ENCODE results near the gene ROPN1L.

ROPN1L gene

DNA sequence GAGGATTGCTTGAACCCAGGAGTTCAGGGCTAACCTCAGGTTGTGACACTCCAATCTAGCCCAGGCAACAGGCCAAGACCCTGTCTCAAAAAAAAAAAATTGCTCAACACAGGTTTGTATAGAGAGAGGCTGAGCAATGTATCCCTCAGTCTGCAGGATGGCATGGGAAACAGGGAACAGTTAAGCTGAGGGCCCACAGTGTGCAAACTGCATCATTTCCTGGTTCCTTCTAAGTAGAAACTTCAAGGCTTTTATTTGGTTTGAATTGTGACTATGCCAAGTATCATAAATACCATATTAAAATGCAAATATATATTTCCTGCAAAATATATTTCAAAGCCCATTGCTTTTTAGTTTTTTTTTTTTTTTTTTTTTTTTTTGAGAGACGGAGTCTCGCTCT lies 13.7 kb upstream of the ROPN1L start:
- H3K36me3 ChIP-seq (ENCODE audit: control insufficient read depth, insufficient read depth, low read length) = peaks cover 85% of the 10 kb centered on the region
- WGBS, 2 experiments (ENCODE audit: insufficient coverage in 2 of 2) = 86 to 100% methylated on average over 1 to 2 of the region's 2 CpGs

GRCh38 chr5:10431415-10431814 lies 10.3 kb upstream of the ROPN1L start:
- no peak overlapping the region for H3K27ac ChIP-seq (ENCODE audit: low read depth, low read length, severe bottlenecking)
- peaks cover 5% of the 10 kb centered on the region for H3K4me1 ChIP-seq (ENCODE audit: control insufficient read depth, insufficient read depth, low read length, poor library complexity, severe bottlenecking)
- no peaks in the 10 kb centered on the region for H3K9me3 ChIP-seq (ENCODE audit: control insufficient read depth, low read length)
- 75 to 78% methylated on average over 1 of the region's 1 CpG for WGBS, 2 experiments (ENCODE audit: insufficient coverage in 2 of 2)
- H3K36me3 ChIP-seq (ENCODE audit: control insufficient read depth, insufficient read depth, low read length) = peaks cover 72% of the 10 kb centered on the region
- no peak overlapping the region for H3K4me3 ChIP-seq (ENCODE audit: extremely low read depth, insufficient read depth, low read length, poor library complexity, severe bottlenecking)

More for the DNA sequence above, 13.7 kb upstream of the ROPN1L start:
- Histone ChIP-seq H3K4me1 (ENCODE audit: control insufficient read depth, insufficient read depth, low read length, poor library complexity, severe bottlenecking) (no peaks in the 10 kb centered on the region), H3K9me3 (ENCODE audit: control insufficient read depth, low read length) (no peaks in the 10 kb centered on the region), H3K4me3 (ENCODE audit: extremely low read depth, insufficient read depth, low read length, poor library complexity, severe bottlenecking) (no peak overlapping the region), H3K27ac (ENCODE audit: low read depth, low read length, severe bottlenecking) (no peak overlapping the region)

DNA sequence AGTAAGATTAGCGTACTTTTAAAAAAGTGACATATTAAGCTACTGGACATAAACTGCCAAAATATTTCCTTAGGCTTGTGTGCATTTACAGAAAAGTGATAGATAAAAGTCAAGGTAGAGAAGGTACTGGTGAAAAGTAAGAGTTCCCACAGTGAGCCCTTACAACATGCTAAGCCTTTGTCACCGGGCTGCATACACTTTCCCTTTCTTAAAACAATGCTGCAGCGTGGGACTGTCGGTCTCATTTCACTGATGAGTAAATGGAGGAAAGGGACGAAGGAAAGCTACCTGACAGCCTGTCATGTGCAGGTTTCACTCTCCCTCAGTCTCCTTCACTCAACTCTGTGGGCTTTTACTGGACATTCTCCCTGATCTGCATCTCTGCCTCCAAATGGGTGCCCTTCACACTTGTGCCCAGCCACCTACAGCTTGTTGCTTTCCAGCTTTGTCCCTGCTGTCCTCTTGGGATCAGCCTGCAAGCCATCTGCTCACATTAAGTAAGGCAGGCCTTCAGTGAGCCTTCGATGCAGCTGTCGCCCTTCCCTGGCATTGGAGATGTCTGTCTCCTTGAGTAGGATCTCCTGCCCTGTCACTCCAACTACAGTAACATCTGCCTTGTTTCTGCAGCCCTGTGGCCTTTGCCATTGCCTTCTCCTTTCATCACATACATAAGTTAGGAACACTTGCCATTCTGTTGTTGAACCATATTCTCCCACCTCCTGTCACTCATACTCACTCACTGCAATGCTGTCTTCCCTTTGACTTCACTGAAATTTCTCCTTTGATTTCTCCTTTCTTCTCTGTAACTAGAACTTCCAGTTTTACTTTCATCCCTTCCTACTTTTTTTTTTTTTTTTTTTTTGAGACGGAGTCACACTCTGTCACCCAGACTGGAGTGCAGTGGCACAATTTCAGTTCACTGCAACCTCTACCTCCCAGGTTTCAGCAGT lies 9.3 kb upstream of the ROPN1L start:
- Histone ChIP-seq H3K27ac (ENCODE audit: low read depth, low read length, severe bottlenecking) (no peak overlapping the region), H3K36me3 (ENCODE audit: control insufficient read depth, insufficient read depth, low read length) (peaks cover 63% of the 10 kb centered on the region)

GRCh38 chr5:10434392-10434791 lies 7.3 kb upstream of the ROPN1L start:
- H3K36me3 ChIP-seq (ENCODE audit: control insufficient read depth, insufficient read depth, low read length) = peaks cover 42% of the 10 kb centered on the region
- no peak overlapping the region for H3K4me3 ChIP-seq (ENCODE audit: extremely low read depth, insufficient read depth, low read length, poor library complexity, severe bottlenecking)
- H3K4me1 ChIP-seq (ENCODE audit: control insufficient read depth, insufficient read depth, low read length, poor library complexity, severe bottlenecking) = peaks cover 5% of the 10 kb centered on the region
- 90 to 93% methylated on average over 2 of the region's 5 CpGs for WGBS, 2 experiments (ENCODE audit: insufficient coverage in 2 of 2)
- H3K9me3 ChIP-seq (ENCODE audit: control insufficient read depth, low read length) = no peaks in the 10 kb centered on the region
- no peak overlapping the region for H3K27ac ChIP-seq (ENCODE audit: low read depth, low read length, severe bottlenecking)

More for the DNA sequence above, 9.3 kb upstream of the ROPN1L start:
- WGBS, 2 experiments (ENCODE audit: insufficient coverage in 2 of 2) = 94 to 97% methylated on average over 5 to 6 of the region's 8 CpGs
- Histone ChIP-seq H3K9me3 (ENCODE audit: control insufficient read depth, low read length) (no peaks in the 10 kb centered on the region), H3K4me1 (ENCODE audit: control insufficient read depth, insufficient read depth, low read length, poor library complexity, severe bottlenecking) (peaks cover 5% of the 10 kb centered on the region), H3K4me3 (ENCODE audit: extremely low read depth, insufficient read depth, low read length, poor library complexity, severe bottlenecking) (no peak overlapping the region)

DNA sequence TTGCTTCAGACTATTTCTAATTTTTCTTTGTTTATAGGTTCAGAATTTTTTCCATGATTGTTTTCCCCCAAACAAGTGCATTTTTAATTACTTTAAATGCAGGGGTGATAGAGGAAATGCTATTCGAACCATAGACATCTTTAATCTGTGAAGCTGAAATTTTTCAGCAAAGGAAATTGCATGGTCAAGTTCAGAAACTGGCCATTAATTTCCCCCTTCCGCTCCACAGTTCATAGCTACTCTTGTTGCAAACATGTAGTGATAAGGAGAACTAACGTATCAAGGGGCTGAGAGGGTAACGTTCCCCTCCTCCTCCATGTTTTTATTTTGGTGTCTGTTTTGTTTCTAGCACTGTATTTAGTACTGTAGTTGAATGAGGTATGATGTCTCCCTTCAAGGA lies 3.4 kb upstream of the ROPN1L start:
- H3K9me3 ChIP-seq (ENCODE audit: control insufficient read depth, low read length) = no peaks in the 10 kb centered on the region
- H3K4me3 ChIP-seq (ENCODE audit: extremely low read depth, insufficient read depth, low read length, poor library complexity, severe bottlenecking) = no peak overlapping the region
- peaks cover 17% of the 10 kb centered on the region for H3K4me1 ChIP-seq (ENCODE audit: control insufficient read depth, insufficient read depth, low read length, poor library complexity, severe bottlenecking)
- no peak overlapping the region for H3K27ac ChIP-seq (ENCODE audit: low read depth, low read length, severe bottlenecking)
- peaks cover 8% of the 10 kb centered on the region for H3K36me3 ChIP-seq (ENCODE audit: control insufficient read depth, insufficient read depth, low read length)
- WGBS, 2 experiments (ENCODE audit: insufficient coverage in 2 of 2) = 80 to 100% methylated on average over 2 to 3 of the region's 4 CpGs

- H3K4me1 ChIP-seq (ENCODE audit: control insufficient read depth, insufficient read depth, low read length, poor library complexity, severe bottlenecking) = peaks cover 12% of the 10 kb centered on the region
- H3K36me3 ChIP-seq (ENCODE audit: control insufficient read depth, insufficient read depth, low read length) = no peaks in the 10 kb centered on the region
- 67 to 85% methylated on average over 3 of the region's 4 CpGs for WGBS, 2 experiments (ENCODE audit: insufficient coverage in 2 of 2)
- no peaks in the 10 kb centered on the region for H3K9me3 ChIP-seq (ENCODE audit: control insufficient read depth, low read length)
- no peak overlapping the region for H3K4me3 ChIP-seq (ENCODE audit: extremely low read depth, insufficient read depth, low read length, poor library complexity, severe bottlenecking)
- H3K27ac ChIP-seq (ENCODE audit: low read depth, low read length, severe bottlenecking) = no peak overlapping the region
Observed at GRCh38 chr5:10439692-10440091, 2.0 kb upstream of the ROPN1L start.

- H3K4me1 ChIP-seq (ENCODE audit: control insufficient read depth, insufficient read depth, low read length, poor library complexity, severe bottlenecking) = peaks cover 12% of the 10 kb centered on the region
- peak overlapping the region; percentile 72 for H3K27ac ChIP-seq (ENCODE audit: low read depth, low read length, severe bottlenecking)
- no peaks in the 10 kb centered on the region for H3K36me3 ChIP-seq (ENCODE audit: control insufficient read depth, insufficient read depth, low read length)
- H3K9me3 ChIP-seq (ENCODE audit: control insufficient read depth, low read length) = no peaks in the 10 kb centered on the region
- peak overlapping the region; percentile 53 for H3K4me3 ChIP-seq (ENCODE audit: extremely low read depth, insufficient read depth, low read length, poor library complexity, severe bottlenecking)
- WGBS, 2 experiments (ENCODE audit: insufficient coverage in 2 of 2) = 83 to 89% methylated on average over 5 to 6 of the region's 16 CpGs
Observed at GRCh38 chr5:10440367-10440990, 1.2 kb upstream of the ROPN1L start.

DNA sequence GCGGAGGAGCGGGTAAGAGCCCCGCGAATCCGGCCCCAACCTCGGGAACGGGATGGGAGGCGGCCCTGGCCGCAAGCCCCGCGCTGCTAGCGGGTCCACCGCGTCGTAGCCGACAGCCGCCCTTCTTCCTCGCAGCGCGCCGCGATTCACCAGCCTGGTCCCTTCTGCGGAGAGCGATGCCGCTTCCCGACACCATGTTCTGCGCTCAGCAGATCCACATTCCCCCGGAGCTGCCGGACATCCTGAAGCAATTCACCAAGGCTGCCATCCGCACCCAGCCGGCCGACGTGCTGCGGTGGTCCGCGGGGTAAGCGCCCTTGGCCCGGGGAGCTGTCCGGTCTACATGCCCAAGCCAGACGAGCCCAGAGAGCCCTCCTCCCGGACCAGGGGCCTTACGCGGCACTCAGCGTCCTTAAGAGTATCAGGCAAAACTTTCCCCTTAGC lies 335 bp downstream of the ROPN1L start:
- no peaks in the 10 kb centered on the region for H3K9me3 ChIP-seq (ENCODE audit: control insufficient read depth, low read length)
- WGBS, 2 experiments (ENCODE audit: insufficient coverage in 2 of 2) = 1% methylated on average over 44 of the region's 44 CpGs
- peaks cover 12% of the 10 kb centered on the region for H3K4me1 ChIP-seq (ENCODE audit: control insufficient read depth, insufficient read depth, low read length, poor library complexity, severe bottlenecking)
- peak overlapping the region; percentile 53 for H3K4me3 ChIP-seq (ENCODE audit: extremely low read depth, insufficient read depth, low read length, poor library complexity, severe bottlenecking)
- no peaks in the 10 kb centered on the region for H3K36me3 ChIP-seq (ENCODE audit: control insufficient read depth, insufficient read depth, low read length)
- peak overlapping the region; percentile 72 for H3K27ac ChIP-seq (ENCODE audit: low read depth, low read length, severe bottlenecking)

DNA sequence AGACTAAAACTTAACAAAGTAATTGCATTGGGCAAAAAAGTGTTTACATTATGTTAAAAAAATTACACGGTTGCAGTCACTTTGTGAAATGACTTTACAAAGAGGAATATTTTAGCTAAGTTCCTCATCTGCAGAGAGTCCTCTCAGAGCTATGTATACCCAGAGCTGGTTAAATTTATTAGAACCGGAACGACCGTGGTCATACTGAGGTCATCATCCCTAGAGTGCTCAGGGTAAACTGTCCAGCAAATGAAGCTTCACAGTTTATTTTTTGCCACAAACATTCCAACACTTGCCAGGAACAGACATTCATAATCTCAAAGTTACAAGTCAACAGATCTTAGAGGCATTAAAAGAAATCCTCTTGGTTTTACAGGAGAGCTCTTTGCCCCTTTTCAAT lies 897 bp downstream of the ROPN1L start:
- Histone ChIP-seq H3K4me3 (ENCODE audit: extremely low read depth, insufficient read depth, low read length, poor library complexity, severe bottlenecking) (peak overlapping the region; percentile 53), H3K27ac (ENCODE audit: low read depth, low read length, severe bottlenecking) (no peak overlapping the region), H3K36me3 (ENCODE audit: control insufficient read depth, insufficient read depth, low read length) (no peaks in the 10 kb centered on the region), H3K9me3 (ENCODE audit: control insufficient read depth, low read length) (no peaks in the 10 kb centered on the region), H3K4me1 (ENCODE audit: control insufficient read depth, insufficient read depth, low read length, poor library complexity, severe bottlenecking) (peaks cover 12% of the 10 kb centered on the region)
- 72 to 88% methylated on average over 3 to 4 of the region's 4 CpGs for WGBS, 2 experiments (ENCODE audit: insufficient coverage in 2 of 2)

DNA sequence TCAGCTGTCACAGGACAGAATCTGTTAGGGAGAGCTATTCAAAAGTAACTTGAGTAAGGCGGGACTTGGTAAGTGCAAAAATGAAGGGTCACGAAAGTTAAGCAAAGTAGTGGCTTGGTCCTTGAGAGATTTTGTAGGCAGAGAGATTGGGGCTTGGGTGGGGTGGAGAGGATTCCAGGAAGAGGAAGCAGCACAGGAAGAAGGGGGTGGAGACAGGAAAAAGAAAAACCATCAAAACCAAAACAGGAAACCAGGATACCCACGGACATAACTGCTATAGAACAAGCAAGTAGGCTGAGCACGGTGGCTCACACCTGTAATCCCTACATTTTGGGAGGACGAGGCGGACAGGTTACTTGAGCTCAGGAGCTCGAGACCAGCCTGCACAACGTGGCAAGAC lies 3.7 kb downstream of the ROPN1L start:
- Histone ChIP-seq H3K27ac (ENCODE audit: low read depth, low read length, severe bottlenecking) (no peak overlapping the region), H3K4me1 (ENCODE audit: control insufficient read depth, insufficient read depth, low read length, poor library complexity, severe bottlenecking) (peaks cover 19% of the 10 kb centered on the region), H3K4me3 (ENCODE audit: extremely low read depth, insufficient read depth, low read length, poor library complexity, severe bottlenecking) (no peak overlapping the region), H3K36me3 (ENCODE audit: control insufficient read depth, insufficient read depth, low read length) (no peaks in the 10 kb centered on the region), H3K9me3 (ENCODE audit: control insufficient read depth, low read length) (no peaks in the 10 kb centered on the region)
- 88 to 91% methylated on average over 8 of the region's 8 CpGs for WGBS, 2 experiments (ENCODE audit: insufficient coverage in 2 of 2)

Measured in mesodermal cell (in vitro differentiated cells).